ENCODE measurements around the gene SYT17.

- TF ChIP-seq CTCF (IDR thresholded peaks at IDR 0.05; ENCODE audit: low read depth, low read length) (no peak), EZH2phosphoT487 (IDR thresholded peaks at IDR 0.05; ENCODE audit: low read depth) (no peak)
Measured at GRCh38 chr16:19139436-19140091, 28.5 kb upstream of the SYT17 start.

Measured in OCI-LY3 (cell line).